Measurements from ENCODE around the gene CYP4F2. TPM values are rescaled to one million over a fixed set of nuclear protein-coding genes. Genes with fewer than 3 reads are reported as not detected.
"Not testable (repeated sequence)": the region's sequence is repeated elsewhere in the genome, so short reads cannot be mapped to it uniquely, and the experiment has no call there.

The CYP4F2 gene
- total RNA-seq, 3 donors from 2014 or later (not counting 1 experiment from before 2014, with no cell fraction given), result 0.75 TPM; not detected in 2

DNA sequence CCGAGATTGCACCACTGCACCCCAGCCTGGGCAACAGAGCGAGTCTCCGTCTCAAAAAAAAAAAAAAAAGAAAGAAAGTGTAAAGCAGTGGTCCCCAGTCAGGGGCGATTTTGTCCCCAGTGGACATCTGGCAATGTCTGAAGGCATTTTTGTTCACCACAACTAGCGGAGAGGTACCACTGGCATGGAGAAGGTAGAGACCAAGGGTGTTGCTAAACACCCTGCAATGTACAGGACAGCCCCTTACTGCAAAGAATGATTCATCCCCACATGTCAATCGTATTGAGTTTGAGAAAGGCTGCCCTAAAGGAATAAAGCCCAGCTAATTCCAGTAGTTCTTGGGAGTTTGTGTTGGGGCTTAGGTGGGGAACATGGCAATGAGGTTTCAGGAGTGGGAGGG, 38.7 kb downstream of the CYP4F2 start:
- Histone ChIP-seq H3K36me3 (ENCODE audit: control insufficient read depth, insufficient read depth, low read length) (no peaks in the 10 kb centered on the region), H3K4me1 (ENCODE audit: control insufficient read depth, insufficient read depth, low read length) (no peaks in the 10 kb centered on the region), H3K27ac (ENCODE audit: low read length) (no peak overlapping the region), H3K4me3 (ENCODE audit: low read length) (no peak overlapping the region), H3K27me3 (ENCODE audit: control insufficient read depth, insufficient read depth, low read length) (no peaks in the 10 kb centered on the region), H3K9me3 (ENCODE audit: control insufficient read depth, insufficient read depth, low read length) (no peaks in the 10 kb centered on the region)
- WGBS (ENCODE audit: insufficient coverage), result 89% methylated on average over 5 of the region's 6 CpGs
- DNase-seq (no peak), ATAC-seq (no peak)
- TF ChIP-seq, protein P1, sequence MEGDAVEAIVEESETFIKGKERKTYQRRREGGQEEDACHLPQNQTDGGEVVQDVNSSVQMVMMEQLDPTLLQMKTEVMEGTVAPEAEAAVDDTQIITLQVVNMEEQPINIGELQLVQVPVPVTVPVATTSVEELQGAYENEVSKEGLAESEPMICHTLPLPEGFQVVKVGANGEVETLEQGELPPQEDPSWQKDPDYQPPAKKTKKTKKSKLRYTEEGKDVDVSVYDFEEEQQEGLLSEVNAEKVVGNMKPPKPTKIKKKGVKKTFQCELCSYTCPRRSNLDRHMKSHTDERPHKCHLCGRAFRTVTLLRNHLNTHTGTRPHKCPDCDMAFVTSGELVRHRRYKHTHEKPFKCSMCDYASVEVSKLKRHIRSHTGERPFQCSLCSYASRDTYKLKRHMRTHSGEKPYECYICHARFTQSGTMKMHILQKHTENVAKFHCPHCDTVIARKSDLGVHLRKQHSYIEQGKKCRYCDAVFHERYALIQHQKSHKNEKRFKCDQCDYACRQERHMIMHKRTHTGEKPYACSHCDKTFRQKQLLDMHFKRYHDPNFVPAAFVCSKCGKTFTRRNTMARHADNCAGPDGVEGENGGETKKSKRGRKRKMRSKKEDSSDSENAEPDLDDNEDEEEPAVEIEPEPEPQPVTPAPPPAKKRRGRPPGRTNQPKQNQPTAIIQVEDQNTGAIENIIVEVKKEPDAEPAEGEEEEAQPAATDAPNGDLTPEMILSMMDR (IDR thresholded peaks at IDR 0.05), result no peak
- Mint-ChIP-seq H3K4me1 (no peaks in the 10 kb centered on the region), H3K4me3 (no peak overlapping the region), H3K36me3 (no peaks in the 10 kb centered on the region), H3K27ac (no peak overlapping the region), H3K27me3 (ENCODE audit: low read depth in 2 of 2) (peaks cover 0 to 6% of the 10 kb centered on the region in 2 donors), H3K9me3 (no peaks in the 10 kb centered on the region)
- intact Hi-C loops (cut with micrococcal nuclease), result no loop called here

DNA sequence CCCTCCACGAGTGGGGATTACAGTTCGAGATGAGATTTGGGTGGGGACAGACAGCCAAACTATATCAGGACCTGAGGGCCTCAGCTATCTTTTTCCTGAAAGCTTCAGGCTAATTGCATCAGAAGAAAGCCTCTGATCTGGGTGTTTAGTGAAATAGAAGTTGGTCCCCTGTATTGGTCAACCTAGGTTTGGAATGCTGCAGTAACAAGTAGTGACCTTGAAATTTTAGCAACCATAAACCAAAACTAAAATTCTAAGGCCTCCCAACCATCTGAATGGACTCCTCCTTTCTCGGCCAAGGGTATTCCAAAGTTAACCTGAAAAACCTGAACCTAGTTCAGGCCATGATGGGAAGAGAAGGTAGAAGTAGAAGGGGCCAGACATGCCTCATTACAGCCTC, 47.5 kb downstream of the CYP4F2 start:
- Mint-ChIP-seq H3K36me3 (no peaks in the 10 kb centered on the region), H3K4me1 (peaks cover 2 to 4% of the 10 kb centered on the region in 2 donors), H3K27ac (no peak overlapping the region), H3K4me3 (no peak overlapping the region), H3K27me3 (ENCODE audit: low read depth in 2 of 2) (no peaks in the 10 kb centered on the region), H3K9me3 (no peaks in the 10 kb centered on the region)
- Histone ChIP-seq H3K4me1 (ENCODE audit: control insufficient read depth, insufficient read depth, low read length) (peaks cover 5% of the 10 kb centered on the region), H3K27ac (ENCODE audit: low read length) (no peak overlapping the region), H3K4me3 (ENCODE audit: low read length) (no peak overlapping the region), H3K27me3 (ENCODE audit: control insufficient read depth, insufficient read depth, low read length) (no peaks in the 10 kb centered on the region), H3K36me3 (ENCODE audit: control insufficient read depth, insufficient read depth, low read length) (no peaks in the 10 kb centered on the region), H3K9me3 (ENCODE audit: control insufficient read depth, insufficient read depth, low read length) (no peaks in the 10 kb centered on the region)
- no peak for ATAC-seq
- intact Hi-C loops (cut with micrococcal nuclease), result no loop called here
- DNase-seq, result no peak
- WGBS (ENCODE audit: insufficient coverage), result 97% methylated on average over 3 of the region's 3 CpGs
- TF ChIP-seq, protein P1 (IDR thresholded peaks at IDR 0.05), result no peak

DNA sequence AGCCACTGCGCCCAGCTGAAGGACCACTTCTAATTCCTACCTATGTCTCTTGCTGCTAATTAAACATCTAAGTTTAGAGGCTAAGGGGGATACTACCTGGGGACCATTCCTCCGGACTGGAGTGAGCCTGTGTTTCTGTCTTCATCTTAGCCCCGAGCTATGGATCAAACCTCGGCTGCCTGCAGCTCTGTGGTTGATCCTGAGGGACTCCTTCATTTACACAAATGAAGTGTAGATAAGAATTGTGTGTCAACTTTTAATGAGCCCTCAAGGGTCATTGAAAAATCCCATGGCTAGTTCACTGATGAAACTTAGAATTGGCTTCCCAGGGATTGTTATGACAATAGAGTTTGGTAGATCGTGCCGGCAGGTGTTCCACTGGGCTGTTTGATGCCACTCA, 51.0 kb downstream of the CYP4F2 start:
- Mint-ChIP-seq H3K4me1 (peaks cover 23 to 30% of the 10 kb centered on the region in 2 donors), H3K27me3 (ENCODE audit: low read depth in 2 of 2) (no peaks in the 10 kb centered on the region), H3K27ac (no peak overlapping the region), H3K9me3 (no peaks in the 10 kb centered on the region), H3K4me3 (no peak overlapping the region), H3K36me3 (no peaks in the 10 kb centered on the region)
- Histone ChIP-seq H3K36me3 (ENCODE audit: control insufficient read depth, insufficient read depth, low read length) (no peaks in the 10 kb centered on the region), H3K27ac (ENCODE audit: low read length) (no peak overlapping the region), H3K4me3 (ENCODE audit: low read length) (no peak overlapping the region), H3K9me3 (ENCODE audit: control insufficient read depth, insufficient read depth, low read length) (no peaks in the 10 kb centered on the region), H3K27me3 (ENCODE audit: control insufficient read depth, insufficient read depth, low read length) (no peaks in the 10 kb centered on the region), H3K4me1 (ENCODE audit: control insufficient read depth, insufficient read depth, low read length) (peaks cover 24% of the 10 kb centered on the region)
- TF ChIP-seq, protein P1 (IDR thresholded peaks at IDR 0.05), result no peak
- no peak for DNase-seq
- ATAC-seq, result no peak
- intact Hi-C loops (cut with micrococcal nuclease), result no loop called here
- WGBS (ENCODE audit: insufficient coverage), result 98% methylated on average over 6 of the region's 6 CpGs

DNA sequence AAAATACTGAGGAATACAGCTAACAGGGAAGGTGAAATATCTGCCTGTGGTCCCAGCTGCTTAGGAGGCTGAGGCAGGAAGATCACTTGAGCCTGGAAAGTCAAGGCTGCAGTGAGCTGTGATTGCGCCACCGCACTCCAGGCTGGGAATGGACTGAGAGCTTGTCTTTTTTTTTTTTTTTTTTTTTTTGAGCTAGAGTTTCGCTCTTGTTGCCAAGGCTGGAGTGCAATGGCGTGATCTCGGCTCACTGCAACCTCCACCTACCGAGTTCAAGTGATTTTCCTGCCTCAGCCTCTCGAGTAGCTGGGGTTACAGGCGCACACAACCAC, 54.0 kb downstream of the CYP4F2 start:
- H3K27me3 Mint-ChIP-seq (ENCODE audit: low read depth in 2 of 2); H3K36me3 Mint-ChIP-seq; ATAC-seq; H3K9me3 ChIP-seq (ENCODE audit: control insufficient read depth, insufficient read depth, low read length); H3K4me3 ChIP-seq (ENCODE audit: low read length); DNase-seq; H3K9me3 Mint-ChIP-seq; H3K27me3 ChIP-seq (ENCODE audit: control insufficient read depth, insufficient read depth, low read length); H3K27ac ChIP-seq (ENCODE audit: low read length); intact Hi-C loops (cut with micrococcal nuclease); H3K36me3 ChIP-seq (ENCODE audit: control insufficient read depth, insufficient read depth, low read length): not testable (repeated sequence)
- 55% methylated on average over 8 of the region's 8 CpGs for WGBS (ENCODE audit: insufficient coverage)
- Mint-ChIP-seq H3K27ac (peak overlapping the region; percentile 61 to 68), H3K4me3 (peak overlapping the region; percentile 63), H3K4me1 (peaks cover 23 to 32% of the 10 kb centered on the region in 2 donors)
- peaks cover 26% of the 10 kb centered on the region for H3K4me1 ChIP-seq (ENCODE audit: control insufficient read depth, insufficient read depth, low read length)
